NCI-H748 (cell line): Measurements from ENCODE around the gene MND1.
"Not testable (repeated sequence)": the region's sequence is repeated elsewhere in the genome, so short reads cannot be mapped to it uniquely, and the experiment has no call there.

Experiments used
- DNase-seq: peaks from one replicate; lab custom pipeline; 2025; ENCODE audit not compliant: unreplicated experiment; lab: John Stamatoyannopoulos, UW

MND1 gene

GRCh38 chr4:153401501-153401900, 57.0 kb downstream of the MND1 start:
- DNase-seq: no peak

- DNase-seq: no peak
Measured at GRCh38 chr4:153402366-153402765, 57.9 kb downstream of the MND1 start.

GRCh38 chr4:153403726-153404125, 59.2 kb downstream of the MND1 start:
- DNase-seq: no peak

GRCh38 chr4:153407906-153408305, 63.4 kb downstream of the MND1 start:
- DNase-seq: no peak

- DNase-seq: no peak
Measured at GRCh38 chr4:153408932-153409331, 64.4 kb downstream of the MND1 start.

- DNase-seq: no peak
Measured at GRCh38 chr4:153409412-153409811, 64.9 kb downstream of the MND1 start.

- DNase-seq: no peak
Measured at GRCh38 chr4:153409924-153410501, 65.5 kb downstream of the MND1 start.

- no peak for DNase-seq
Measured at GRCh38 chr4:153413842-153414241, 69.4 kb downstream of the MND1 start.

GRCh38 chr4:153416456-153416855, 72.0 kb downstream of the MND1 start:
- DNase-seq: not testable (repeated sequence)

- DNase-seq: no peak
Measured at GRCh38 chr4:153418121-153418520, 73.6 kb downstream of the MND1 start.

GRCh38 chr4:153418558-153418957, 74.1 kb downstream of the MND1 start:
- DNase-seq: no peak

GRCh38 chr4:153419029-153419428, 74.5 kb downstream of the MND1 start:
- no peak for DNase-seq

GRCh38 chr4:153419673-153420278, 75.3 kb downstream of the MND1 start:
- no peak for DNase-seq

GRCh38 chr4:153420361-153420760, 75.9 kb downstream of the MND1 start:
- no peak for DNase-seq

- DNase-seq: no peak
Measured at GRCh38 chr4:153421941-153422340, 77.5 kb downstream of the MND1 start.

- DNase-seq: no peak
Measured at GRCh38 chr4:153426207-153426885, 81.9 kb downstream of the MND1 start.

GRCh38 chr4:153427363-153428071, 83.0 kb downstream of the MND1 start:
- no peak for DNase-seq

- DNase-seq: no peak
Measured at GRCh38 chr4:153428941-153429475, 84.5 kb downstream of the MND1 start.

- DNase-seq: peak; percentile 49
Measured at GRCh38 chr4:153432965-153433753, 88.7 kb downstream of the MND1 start.

GRCh38 chr4:153433754-153434105, 89.2 kb downstream of the MND1 start:
- DNase-seq: no peak

- no peak for DNase-seq
Measured at GRCh38 chr4:153434190-153434589, 89.7 kb downstream of the MND1 start.
